ENCODE results near the gene CPVL.

Gene CPVL

GRCh38 chr7:29139191-29139590 is 7.1 kb downstream of the CPVL start:
- WGBS, 2 experiments (ENCODE audit: insufficient coverage in 2 of 2) = 94 to 100% methylated on average over 1 to 2 of the region's 2 CpGs
- Histone ChIP-seq H3K9me3 (ENCODE audit: control insufficient read depth, low read length) (no peaks in the 10 kb centered on the region), H3K4me1 (ENCODE audit: control insufficient read depth, insufficient read depth, low read length, poor library complexity, severe bottlenecking) (peaks cover 19% of the 10 kb centered on the region), H3K36me3 (ENCODE audit: control insufficient read depth, insufficient read depth, low read length) (no peaks in the 10 kb centered on the region), H3K27ac (ENCODE audit: low read depth, low read length, severe bottlenecking) (no peak overlapping the region), H3K4me3 (ENCODE audit: extremely low read depth, insufficient read depth, low read length, poor library complexity, severe bottlenecking) (no peak overlapping the region)

GRCh38 chr7:29138588-29138987 is 7.7 kb downstream of the CPVL start:
- Histone ChIP-seq H3K27ac (ENCODE audit: low read depth, low read length, severe bottlenecking) (no peak overlapping the region), H3K9me3 (ENCODE audit: control insufficient read depth, low read length) (no peaks in the 10 kb centered on the region), H3K36me3 (ENCODE audit: control insufficient read depth, insufficient read depth, low read length) (no peaks in the 10 kb centered on the region), H3K4me3 (ENCODE audit: extremely low read depth, insufficient read depth, low read length, poor library complexity, severe bottlenecking) (no peak overlapping the region), H3K4me1 (ENCODE audit: control insufficient read depth, insufficient read depth, low read length, poor library complexity, severe bottlenecking) (peaks cover 19% of the 10 kb centered on the region)
- 77 to 86% methylated on average over 4 of the region's 4 CpGs for WGBS, 2 experiments (ENCODE audit: insufficient coverage in 2 of 2)

- Histone ChIP-seq H3K9me3 (ENCODE audit: control insufficient read depth, low read length) (no peaks in the 10 kb centered on the region), H3K4me1 (ENCODE audit: control insufficient read depth, insufficient read depth, low read length, poor library complexity, severe bottlenecking) (peaks cover 19% of the 10 kb centered on the region), H3K36me3 (ENCODE audit: control insufficient read depth, insufficient read depth, low read length) (no peaks in the 10 kb centered on the region), H3K4me3 (ENCODE audit: extremely low read depth, insufficient read depth, low read length, poor library complexity, severe bottlenecking) (no peak overlapping the region), H3K27ac (ENCODE audit: low read depth, low read length, severe bottlenecking) (no peak overlapping the region)
- no CpG with 5 or more reads among the region's 1 CpG for WGBS, 2 experiments (ENCODE audit: insufficient coverage in 2 of 2)
Observed at GRCh38 chr7:29135846-29136245, 10.5 kb downstream of the CPVL start.

- Histone ChIP-seq H3K36me3 (ENCODE audit: control insufficient read depth, insufficient read depth, low read length) (no peaks in the 10 kb centered on the region), H3K27ac (ENCODE audit: low read depth, low read length, severe bottlenecking) (no peak overlapping the region), H3K4me3 (ENCODE audit: extremely low read depth, insufficient read depth, low read length, poor library complexity, severe bottlenecking) (no peak overlapping the region), H3K4me1 (ENCODE audit: control insufficient read depth, insufficient read depth, low read length, poor library complexity, severe bottlenecking) (peaks cover 9% of the 10 kb centered on the region), H3K9me3 (ENCODE audit: control insufficient read depth, low read length) (no peaks in the 10 kb centered on the region)
- WGBS, 2 experiments (ENCODE audit: insufficient coverage in 2 of 2) = 97 to 100% methylated on average over 1 to 3 of the region's 3 CpGs
Observed at GRCh38 chr7:29132980-29133379, 13.4 kb downstream of the CPVL start.

- Histone ChIP-seq H3K27ac (ENCODE audit: low read depth, low read length, severe bottlenecking) (no peak overlapping the region), H3K4me1 (ENCODE audit: control insufficient read depth, insufficient read depth, low read length, poor library complexity, severe bottlenecking) (peaks cover 9% of the 10 kb centered on the region), H3K9me3 (ENCODE audit: control insufficient read depth, low read length) (no peaks in the 10 kb centered on the region), H3K4me3 (ENCODE audit: extremely low read depth, insufficient read depth, low read length, poor library complexity, severe bottlenecking) (no peak overlapping the region), H3K36me3 (ENCODE audit: control insufficient read depth, insufficient read depth, low read length) (no peaks in the 10 kb centered on the region)
- whole genome bisulfite sequencing, 2 experiments (ENCODE audit: insufficient coverage in 2 of 2) = 87 to 90% methylated on average over 5 of the region's 5 CpGs
Observed at GRCh38 chr7:29131678-29132077, 14.7 kb downstream of the CPVL start.

GRCh38 chr7:29130096-29130495 is 16.2 kb downstream of the CPVL start:
- H3K4me3 ChIP-seq (ENCODE audit: extremely low read depth, insufficient read depth, low read length, poor library complexity, severe bottlenecking) = no peak overlapping the region
- no peak overlapping the region for H3K27ac ChIP-seq (ENCODE audit: low read depth, low read length, severe bottlenecking)
- H3K9me3 ChIP-seq (ENCODE audit: control insufficient read depth, low read length) = no peaks in the 10 kb centered on the region
- peaks cover 9% of the 10 kb centered on the region for H3K4me1 ChIP-seq (ENCODE audit: control insufficient read depth, insufficient read depth, low read length, poor library complexity, severe bottlenecking)
- no peaks in the 10 kb centered on the region for H3K36me3 ChIP-seq (ENCODE audit: control insufficient read depth, insufficient read depth, low read length)
- WGBS, 2 experiments (ENCODE audit: insufficient coverage in 2 of 2) = 100% methylated on average over 1 of the region's 1 CpG; no CpG with 5 or more reads in 1 of the 2 experiments

- H3K4me1 ChIP-seq (ENCODE audit: control insufficient read depth, insufficient read depth, low read length, poor library complexity, severe bottlenecking) = peaks cover 9% of the 10 kb centered on the region
- 54 to 90% methylated on average over 3 of the region's 4 CpGs for WGBS, 2 experiments (ENCODE audit: insufficient coverage in 2 of 2)
- H3K36me3 ChIP-seq (ENCODE audit: control insufficient read depth, insufficient read depth, low read length) = no peaks in the 10 kb centered on the region
- H3K27ac ChIP-seq (ENCODE audit: low read depth, low read length, severe bottlenecking) = no peak overlapping the region
- H3K4me3 ChIP-seq (ENCODE audit: extremely low read depth, insufficient read depth, low read length, poor library complexity, severe bottlenecking) = no peak overlapping the region
- H3K9me3 ChIP-seq (ENCODE audit: control insufficient read depth, low read length) = no peaks in the 10 kb centered on the region
Observed at GRCh38 chr7:29127527-29127926, 18.8 kb downstream of the CPVL start.

- Histone ChIP-seq H3K27ac (ENCODE audit: low read depth, low read length, severe bottlenecking) (no peak overlapping the region), H3K36me3 (ENCODE audit: control insufficient read depth, insufficient read depth, low read length) (no peaks in the 10 kb centered on the region), H3K4me1 (ENCODE audit: control insufficient read depth, insufficient read depth, low read length, poor library complexity, severe bottlenecking) (peaks cover 9% of the 10 kb centered on the region), H3K4me3 (ENCODE audit: extremely low read depth, insufficient read depth, low read length, poor library complexity, severe bottlenecking) (no peak overlapping the region), H3K9me3 (ENCODE audit: control insufficient read depth, low read length) (no peaks in the 10 kb centered on the region)
- 100% methylated on average over 1 of the region's 3 CpGs; no CpG with 5 or more reads in 1 of the 2 experiments for WGBS, 2 experiments (ENCODE audit: insufficient coverage in 2 of 2)
Observed at GRCh38 chr7:29126804-29127203, 19.5 kb downstream of the CPVL start.

- Histone ChIP-seq H3K4me3 (ENCODE audit: extremely low read depth, insufficient read depth, low read length, poor library complexity, severe bottlenecking) (no peak overlapping the region), H3K27ac (ENCODE audit: low read depth, low read length, severe bottlenecking) (no peak overlapping the region), H3K36me3 (ENCODE audit: control insufficient read depth, insufficient read depth, low read length) (no peaks in the 10 kb centered on the region), H3K4me1 (ENCODE audit: control insufficient read depth, insufficient read depth, low read length, poor library complexity, severe bottlenecking) (peaks cover 6% of the 10 kb centered on the region), H3K9me3 (ENCODE audit: control insufficient read depth, low read length) (no peaks in the 10 kb centered on the region)
- WGBS, 2 experiments (ENCODE audit: insufficient coverage in 2 of 2) = no CpG with 5 or more reads among the region's 1 CpG
Observed at GRCh38 chr7:29123626-29124190, 22.6 kb downstream of the CPVL start.

- Histone ChIP-seq H3K36me3 (ENCODE audit: control insufficient read depth, insufficient read depth, low read length) (no peaks in the 10 kb centered on the region), H3K4me1 (ENCODE audit: control insufficient read depth, insufficient read depth, low read length, poor library complexity, severe bottlenecking) (no peaks in the 10 kb centered on the region), H3K4me3 (ENCODE audit: extremely low read depth, insufficient read depth, low read length, poor library complexity, severe bottlenecking) (no peak overlapping the region), H3K9me3 (ENCODE audit: control insufficient read depth, low read length) (no peaks in the 10 kb centered on the region), H3K27ac (ENCODE audit: low read depth, low read length, severe bottlenecking) (no peak overlapping the region)
- WGBS, 2 experiments (ENCODE audit: insufficient coverage in 2 of 2) = no CpG with 5 or more reads among the region's 2 CpGs
Observed at GRCh38 chr7:29122759-29123158, 23.6 kb downstream of the CPVL start.

GRCh38 chr7:29122081-29122480 is 24.3 kb downstream of the CPVL start:
- WGBS, 2 experiments (ENCODE audit: insufficient coverage in 2 of 2) = 90 to 98% methylated on average over 4 of the region's 5 CpGs
- Histone ChIP-seq H3K9me3 (ENCODE audit: control insufficient read depth, low read length) (no peaks in the 10 kb centered on the region), H3K27ac (ENCODE audit: low read depth, low read length, severe bottlenecking) (no peak overlapping the region), H3K4me3 (ENCODE audit: extremely low read depth, insufficient read depth, low read length, poor library complexity, severe bottlenecking) (no peak overlapping the region), H3K36me3 (ENCODE audit: control insufficient read depth, insufficient read depth, low read length) (no peaks in the 10 kb centered on the region), H3K4me1 (ENCODE audit: control insufficient read depth, insufficient read depth, low read length, poor library complexity, severe bottlenecking) (no peaks in the 10 kb centered on the region)

Data from mesodermal cell (in vitro differentiated cells).